Measurements from ENCODE around the gene EFCAB3. TPM values are rescaled to one million over a fixed set of nuclear protein-coding genes. Genes with fewer than 3 reads are reported as not detected.
A peak's percentile ranks its signal among the peaks of the same experiment; 100 is the strongest.
"Not testable (repeated sequence)": the region's sequence is repeated elsewhere in the genome, so short reads cannot be mapped to it uniquely, and the experiment has no call there.

EFCAB3 gene
- not detected in 2 replicates for total RNA-seq (2014; rRNA removed; shearing (Covaris generic); ENCODE audit: low replicate concordance)

DNA sequence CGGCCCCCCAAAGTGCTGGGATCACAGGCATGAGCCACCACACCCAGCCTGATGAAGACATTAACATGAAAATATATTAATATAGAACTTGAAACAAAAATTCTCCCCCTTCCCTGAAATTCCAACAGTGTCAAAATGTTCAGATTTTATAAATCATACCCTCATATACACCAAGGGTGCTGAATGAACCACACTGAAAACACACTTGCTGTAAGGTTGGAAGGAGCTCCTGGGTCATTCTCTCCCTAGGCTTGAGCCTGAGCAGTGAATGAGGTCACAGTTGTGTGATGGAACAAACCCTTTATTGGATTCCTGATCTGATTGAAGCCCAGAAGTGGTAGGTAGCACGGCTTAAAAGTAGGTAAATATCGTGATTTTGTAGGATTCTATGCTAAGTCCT, at the start of gene EFCAB3:
Gene EFCAB3, plus strand, starts transcription at position 301 of the 400 bp plus-strand sequence. CDS start 2,427 bp downstream, outside the sequence.
- no peak for DNase-seq (ENCODE audit: low read depth)
- in situ Hi-C loops (cut with HindIII; ENCODE audit: low pct_unique_long_range_greater_than_20kb, low sequenced_read_pairs): no loop called here

DNA sequence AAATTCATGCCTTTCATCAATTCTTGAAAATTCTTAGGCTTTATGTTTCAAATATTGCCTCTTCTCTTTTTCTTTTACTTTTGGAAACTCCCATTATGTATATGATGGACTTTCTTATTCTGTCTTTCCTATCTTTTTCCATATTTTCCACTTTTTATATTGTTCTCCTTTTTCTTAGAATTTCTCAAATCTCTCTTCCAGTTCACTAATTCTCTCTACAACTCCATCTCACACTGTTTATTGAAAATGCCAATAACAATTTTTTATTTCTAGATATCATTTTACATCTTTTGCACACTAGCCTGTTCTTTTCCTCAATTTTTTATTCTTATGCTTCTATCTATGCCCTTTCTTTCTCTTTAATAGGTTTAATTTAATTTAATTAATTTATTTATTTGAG, 43.8 kb upstream of the EFCAB3 start:
- in situ Hi-C loops (cut with HindIII; ENCODE audit: low pct_unique_long_range_greater_than_20kb, low sequenced_read_pairs): no loop called here
- no peak for DNase-seq (ENCODE audit: low read depth)

DNA sequence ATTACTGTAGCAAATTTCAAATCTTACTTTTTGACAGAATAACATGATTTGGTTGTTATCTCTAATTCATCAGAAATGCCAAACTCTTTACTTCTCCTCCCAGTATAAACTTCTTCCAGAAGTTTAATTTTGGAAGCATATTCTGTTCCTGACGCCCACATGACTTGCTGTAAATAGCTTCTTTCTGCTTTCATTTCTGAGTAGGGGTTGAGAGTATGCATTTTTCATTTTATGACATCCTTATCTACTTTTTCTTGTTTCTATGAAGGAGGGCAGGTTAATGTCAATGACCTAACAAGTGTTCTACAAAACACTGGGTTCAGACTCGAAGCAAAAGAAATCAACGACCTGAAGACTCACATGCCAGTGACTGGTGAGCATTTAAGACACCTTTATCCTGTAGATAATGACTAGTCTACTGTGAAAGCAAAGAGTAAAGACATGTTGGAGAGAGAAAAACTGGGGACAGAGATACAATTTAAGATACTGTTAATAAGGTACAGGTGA, 36.5 kb upstream of the EFCAB3 start:
- in situ Hi-C loops (cut with HindIII; ENCODE audit: low pct_unique_long_range_greater_than_20kb, low sequenced_read_pairs): no loop called here
- DNase-seq (ENCODE audit: low read depth): no peak

DNA sequence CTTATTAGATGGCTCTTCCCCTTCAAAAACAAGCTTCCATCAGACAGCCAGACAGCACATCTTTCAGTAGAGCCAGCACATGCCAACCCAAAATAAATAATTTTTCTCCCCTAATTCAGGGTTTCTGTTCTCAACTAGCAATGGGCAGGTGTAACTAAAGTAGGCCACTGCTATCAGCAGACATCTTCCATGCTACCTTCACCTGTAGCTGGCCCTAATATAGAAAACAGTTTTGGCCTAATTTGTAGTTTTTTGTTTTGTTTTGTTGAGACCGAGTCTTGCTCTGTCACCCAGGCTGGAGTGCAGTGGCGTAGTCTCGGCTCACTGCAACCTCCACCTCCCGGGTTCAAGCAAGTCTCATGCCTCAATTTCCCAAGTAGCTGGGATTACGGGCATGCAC, 29.2 kb upstream of the EFCAB3 start:
- no peak for DNase-seq (ENCODE audit: low read depth)
- in situ Hi-C loops (cut with HindIII; ENCODE audit: low pct_unique_long_range_greater_than_20kb, low sequenced_read_pairs): no loop called here

DNA sequence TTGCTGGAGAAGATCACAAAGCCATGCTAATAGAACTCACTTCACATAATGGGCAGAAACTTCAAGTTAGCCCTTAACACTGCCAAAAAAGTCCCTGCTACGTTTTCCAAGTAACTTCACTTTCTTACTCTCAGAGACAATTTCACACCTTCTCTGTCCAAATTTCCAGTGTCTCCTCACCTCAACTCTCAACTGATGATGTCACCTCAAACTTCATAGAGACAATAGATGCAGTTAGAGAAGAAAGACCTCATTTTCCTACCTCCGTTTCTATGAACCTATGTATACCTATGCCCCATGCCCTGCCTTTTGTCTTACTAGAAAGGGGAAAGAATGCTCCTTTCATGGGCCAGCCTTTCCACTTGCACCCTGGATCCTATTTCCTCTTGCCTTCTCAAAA, 14.2 kb upstream of the EFCAB3 start:
- no peak for DNase-seq (ENCODE audit: low read depth)
- in situ Hi-C loops (cut with HindIII; ENCODE audit: low pct_unique_long_range_greater_than_20kb, low sequenced_read_pairs): no loop called here

DNA sequence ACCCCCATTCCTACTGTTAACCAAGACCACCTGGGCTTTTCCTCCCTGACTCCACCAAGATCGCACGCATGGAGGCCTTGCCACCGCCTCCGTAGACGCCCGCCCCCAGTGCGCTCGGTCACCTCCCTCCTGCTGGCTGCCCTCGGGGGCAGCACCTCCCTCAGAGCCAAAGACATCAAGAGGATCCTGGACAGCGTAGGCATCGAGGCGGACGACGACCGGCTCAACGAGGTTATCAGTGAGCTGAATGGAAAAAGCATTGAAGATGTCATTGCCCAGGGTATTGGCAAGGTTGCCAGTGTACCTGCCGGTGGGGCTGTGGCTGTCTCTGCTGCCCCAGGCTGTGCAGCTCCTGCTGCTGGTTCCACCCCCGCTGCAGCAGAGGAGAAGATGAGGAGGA, 1.2 kb downstream of the EFCAB3 start:
- DNase-seq (ENCODE audit: low read depth): no peak
- in situ Hi-C loops (cut with HindIII; ENCODE audit: low pct_unique_long_range_greater_than_20kb, low sequenced_read_pairs): no loop called here

DNA sequence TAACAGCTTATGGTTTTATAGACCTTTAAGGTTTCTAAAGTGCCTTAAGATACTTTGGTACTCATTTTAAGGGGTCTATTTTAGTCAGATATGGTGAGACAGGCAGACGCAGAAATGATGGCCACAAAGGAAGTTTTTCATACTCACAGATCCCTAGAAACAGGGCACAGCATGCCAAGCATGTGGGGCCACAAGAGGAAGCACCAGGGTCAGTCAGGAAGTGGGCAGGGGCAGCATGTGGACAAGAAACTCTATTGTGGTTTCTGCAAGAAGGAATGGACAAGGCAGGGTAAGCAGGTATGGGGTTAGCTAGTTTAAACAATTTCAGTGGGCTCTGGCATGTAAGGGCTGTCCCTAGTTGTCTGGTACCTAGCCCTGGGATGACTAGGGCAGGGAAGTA, 8.5 kb downstream of the EFCAB3 start:
- no peak for DNase-seq (ENCODE audit: low read depth)
- in situ Hi-C loops (cut with HindIII; ENCODE audit: low pct_unique_long_range_greater_than_20kb, low sequenced_read_pairs): no loop called here

DNA sequence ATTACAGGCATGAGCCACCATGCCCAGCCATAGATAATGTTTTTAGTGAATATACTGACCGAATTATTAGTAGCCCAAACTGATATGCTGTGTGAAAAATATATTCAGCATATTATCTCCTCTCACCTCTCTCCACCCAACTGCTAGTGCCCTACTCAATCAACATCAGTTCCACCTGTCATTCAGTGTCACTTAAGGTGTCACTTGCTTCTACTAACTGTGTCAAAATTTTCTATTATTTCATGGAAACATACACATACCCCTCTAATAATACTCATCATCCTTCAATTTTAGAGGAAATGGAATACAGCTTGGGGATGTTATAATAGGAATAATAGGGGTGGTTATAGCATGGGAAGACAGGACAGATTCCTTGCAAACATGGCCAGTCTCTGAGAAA, 12.6 kb downstream of the EFCAB3 start:
- DNase-seq (ENCODE audit: low read depth): no peak
- in situ Hi-C loops (cut with HindIII; ENCODE audit: low pct_unique_long_range_greater_than_20kb, low sequenced_read_pairs): no loop called here

DNA sequence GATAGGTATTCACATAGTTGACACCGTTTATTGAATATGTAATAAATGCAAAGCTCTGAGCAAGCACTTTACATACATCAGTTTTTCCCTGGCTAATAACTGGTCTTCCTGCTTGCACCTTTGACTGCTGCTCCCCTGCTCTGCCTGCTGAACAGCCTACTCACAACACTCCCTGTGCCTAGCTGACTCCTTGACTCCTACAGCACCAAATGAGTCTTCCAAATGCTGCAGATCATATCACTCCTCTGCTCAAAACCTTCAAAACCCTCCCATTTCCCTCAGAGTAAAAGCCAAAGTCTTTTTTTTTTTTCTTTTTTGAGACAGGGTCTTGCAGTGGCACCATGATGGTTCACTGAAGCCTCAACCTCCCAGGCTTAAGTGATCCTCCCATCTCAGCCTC, 18.5 kb downstream of the EFCAB3 start:
- in situ Hi-C loops (cut with HindIII; ENCODE audit: low pct_unique_long_range_greater_than_20kb, low sequenced_read_pairs): no loop called here
- DNase-seq (ENCODE audit: low read depth): no peak

DNA sequence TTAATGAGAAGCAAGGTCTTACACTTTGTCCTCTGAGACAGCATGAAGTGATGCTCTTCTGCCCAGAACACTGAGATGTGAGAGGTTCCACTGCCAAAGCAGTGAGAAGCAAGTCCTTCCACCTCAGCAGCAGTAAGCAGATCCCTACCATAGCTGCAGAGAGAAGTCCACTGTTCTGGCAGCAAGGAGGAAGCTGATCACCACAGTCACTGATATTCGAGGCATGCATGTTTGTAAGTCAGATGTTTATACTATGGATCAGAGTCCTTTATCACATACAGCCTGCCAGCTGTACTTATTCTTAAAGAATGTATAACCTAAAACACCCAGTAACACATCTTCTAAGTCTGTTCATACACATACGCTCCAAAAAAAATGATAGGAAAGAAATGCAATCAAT, 25.1 kb downstream of the EFCAB3 start:
- no peak for DNase-seq (ENCODE audit: low read depth)

DNA sequence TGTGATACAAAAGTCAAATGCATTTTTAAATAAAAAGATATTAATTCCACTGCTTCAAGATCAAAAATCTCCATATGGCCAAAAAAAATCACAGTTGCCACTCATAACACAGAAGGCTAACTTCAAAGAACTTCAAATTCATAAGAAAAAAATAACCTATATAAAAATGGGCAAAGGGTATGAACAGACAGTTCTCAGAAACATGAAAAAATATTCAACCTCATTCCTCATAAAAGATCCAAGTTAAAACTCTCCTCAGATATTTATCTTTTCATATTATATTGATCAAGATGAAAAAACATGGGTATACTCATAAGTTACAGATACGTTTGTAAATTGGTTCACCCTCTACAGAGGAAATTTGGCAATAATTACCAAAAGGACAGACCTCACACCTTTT, 32.7 kb downstream of the EFCAB3 start:
- in situ Hi-C loops (cut with HindIII; ENCODE audit: low pct_unique_long_range_greater_than_20kb, low sequenced_read_pairs): not testable (repeated sequence)

More for the DNA sequence above, 25.1 kb downstream of the EFCAB3 start:
- in situ Hi-C loops (cut with HindIII; ENCODE audit: low pct_unique_long_range_greater_than_20kb, low sequenced_read_pairs): no loop called here

DNA sequence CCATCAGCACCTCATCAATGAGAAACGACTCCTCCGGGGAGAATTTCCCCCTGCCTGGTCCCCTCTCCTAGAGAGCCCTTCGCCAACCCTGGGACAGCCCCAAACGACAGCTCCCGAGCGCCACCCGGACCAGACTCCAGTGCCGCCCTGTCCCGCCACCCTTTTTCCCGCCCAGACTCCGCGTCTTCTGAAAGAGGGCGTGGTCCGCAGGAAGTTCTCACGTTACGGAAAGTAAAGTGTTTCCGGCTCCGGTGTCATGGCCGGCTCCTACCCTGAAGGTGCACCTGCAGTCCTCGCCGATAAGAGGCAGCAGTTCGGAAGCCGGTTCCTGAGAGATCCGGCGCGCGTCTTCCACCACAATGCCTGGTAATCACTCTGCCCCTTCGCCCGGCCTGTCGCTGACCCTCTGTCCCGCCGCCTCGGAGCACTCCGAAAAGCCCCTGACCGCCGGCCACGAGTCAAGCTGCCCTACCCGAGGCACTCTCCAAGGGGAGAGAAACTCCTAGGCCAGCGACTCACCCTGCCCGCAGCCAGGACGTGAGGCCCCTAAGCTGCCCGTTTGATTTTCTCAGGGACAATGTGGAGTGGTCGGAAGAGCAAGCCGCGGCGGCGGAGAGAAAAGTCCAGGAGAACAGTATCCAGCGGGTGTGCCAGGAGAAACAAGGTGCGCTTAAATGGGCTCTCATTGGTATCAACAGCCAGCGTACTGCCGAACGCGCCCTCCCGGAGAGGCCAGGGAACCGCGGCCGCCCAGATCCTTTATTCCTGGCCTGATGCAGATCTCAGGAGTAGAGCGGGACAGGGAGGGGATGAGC, 43.5 kb downstream of the EFCAB3 start, which contains the start of gene METTL2A:
Gene METTL2A, plus strand, starts transcription at position 251 of the 815 bp plus-strand sequence. Its CDS starts 6 bp downstream, at position 257.
- in situ Hi-C loops (cut with HindIII; ENCODE audit: low pct_unique_long_range_greater_than_20kb, low sequenced_read_pairs): not testable (repeated sequence)
- peak; percentile 90 for DNase-seq (ENCODE audit: low read depth)

More for the DNA sequence above, 32.7 kb downstream of the EFCAB3 start:
- not testable (repeated sequence) for DNase-seq (ENCODE audit: low read depth)

DNA sequence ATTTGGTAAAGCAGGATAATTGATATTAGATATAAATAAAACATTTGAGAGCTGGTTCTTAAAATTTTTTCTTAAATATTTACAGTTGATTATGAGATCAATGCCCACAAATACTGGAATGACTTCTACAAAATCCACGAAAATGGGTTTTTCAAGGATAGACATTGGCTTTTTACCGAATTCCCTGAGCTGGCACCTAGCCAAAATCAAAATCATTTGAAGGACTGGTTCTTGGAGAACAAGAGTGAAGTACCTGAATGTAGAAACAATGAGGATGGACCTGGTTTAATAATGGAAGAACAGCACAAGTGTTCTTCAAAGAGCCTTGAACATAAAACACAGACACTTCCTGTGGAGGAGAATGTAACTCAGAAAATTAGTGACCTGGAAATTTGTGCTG, 45.9 kb downstream of the EFCAB3 start:
- in situ Hi-C loops (cut with HindIII; ENCODE audit: low pct_unique_long_range_greater_than_20kb, low sequenced_read_pairs); DNase-seq (ENCODE audit: low read depth): not testable (repeated sequence)

DNA sequence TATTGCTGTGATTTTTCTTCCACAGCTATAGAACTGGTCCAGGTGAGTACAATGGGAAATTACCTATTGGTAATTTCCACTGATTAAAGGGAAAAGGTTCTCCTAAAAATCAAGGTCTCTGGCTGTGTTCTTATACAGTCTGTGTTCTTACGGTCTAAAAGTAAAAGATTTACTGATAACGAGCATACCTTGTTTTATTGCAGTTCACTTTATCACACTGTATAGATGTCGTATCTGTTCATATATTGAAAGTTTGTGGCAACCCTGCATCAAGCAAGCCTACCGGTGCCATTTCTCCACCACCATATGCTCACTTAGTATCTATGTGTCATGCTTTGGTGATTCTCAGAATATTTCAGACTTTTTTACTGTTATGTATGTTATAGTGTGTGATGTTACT, 54.9 kb downstream of the EFCAB3 start:
- DNase-seq (ENCODE audit: low read depth); in situ Hi-C loops (cut with HindIII; ENCODE audit: low pct_unique_long_range_greater_than_20kb, low sequenced_read_pairs): not testable (repeated sequence)

DNA sequence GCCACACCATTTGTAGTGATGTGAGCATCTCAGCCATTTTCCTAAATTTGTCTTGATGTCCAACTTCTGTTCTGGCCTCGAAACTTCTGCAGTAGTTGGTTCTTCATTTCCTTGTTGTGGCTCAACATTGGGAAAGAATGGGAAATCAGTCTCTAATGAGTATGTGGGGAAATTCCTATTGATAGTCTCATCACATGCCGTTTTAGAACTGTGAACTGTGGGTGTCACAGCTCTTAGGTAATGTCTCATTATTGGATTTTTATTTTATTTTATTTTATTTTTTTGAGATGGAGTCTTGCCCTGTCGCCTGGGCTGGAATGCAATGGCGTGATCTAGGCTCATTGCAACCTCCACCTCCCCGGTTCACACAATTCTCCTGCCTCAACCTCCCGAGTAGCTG, 60.8 kb downstream of the EFCAB3 start:
- DNase-seq (ENCODE audit: low read depth); in situ Hi-C loops (cut with HindIII; ENCODE audit: low pct_unique_long_range_greater_than_20kb, low sequenced_read_pairs): not testable (repeated sequence)

DNA sequence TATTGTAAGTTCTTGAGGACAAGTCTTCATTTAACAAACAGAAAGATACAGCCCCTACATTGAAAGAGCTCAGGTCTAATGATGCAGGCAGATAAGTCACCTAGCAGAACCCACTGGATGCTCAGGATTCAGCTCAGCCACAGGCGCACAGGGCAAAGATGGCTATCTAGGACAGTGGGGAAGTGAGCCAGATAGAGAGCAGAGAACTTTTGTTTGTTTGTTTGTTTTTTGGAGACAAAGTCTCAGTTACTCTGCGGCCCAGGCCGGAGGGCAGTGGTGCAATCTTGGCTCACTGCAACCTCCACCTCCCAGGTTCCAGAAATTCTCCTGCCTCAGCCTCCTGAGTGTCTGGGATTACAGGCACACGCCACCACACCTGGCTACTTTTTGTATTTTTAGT, 63.7 kb downstream of the EFCAB3 start:
- no peak for DNase-seq (ENCODE audit: low read depth)
- in situ Hi-C loops (cut with HindIII; ENCODE audit: low pct_unique_long_range_greater_than_20kb, low sequenced_read_pairs): no loop called here

DNA sequence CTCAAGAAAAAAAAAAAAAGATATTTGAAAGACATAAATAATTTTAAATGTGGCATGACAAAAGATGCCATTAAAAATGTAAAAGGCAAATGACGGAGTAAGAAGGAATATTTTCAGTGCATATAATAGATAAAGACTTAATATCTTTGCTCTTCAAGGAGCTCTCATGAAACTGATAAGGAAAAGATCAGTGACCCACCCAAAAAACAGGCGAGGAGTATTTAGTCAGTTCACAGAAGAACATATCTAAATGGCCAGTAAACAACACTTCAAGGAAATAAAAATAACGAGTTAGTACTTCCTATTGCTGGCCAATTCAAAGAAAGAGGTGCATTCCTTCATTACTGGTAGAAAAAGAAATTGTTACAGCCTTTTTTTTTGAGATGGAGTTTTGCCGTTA, 65.4 kb downstream of the EFCAB3 start:
- DNase-seq (ENCODE audit: low read depth); in situ Hi-C loops (cut with HindIII; ENCODE audit: low pct_unique_long_range_greater_than_20kb, low sequenced_read_pairs): not testable (repeated sequence)

DNA sequence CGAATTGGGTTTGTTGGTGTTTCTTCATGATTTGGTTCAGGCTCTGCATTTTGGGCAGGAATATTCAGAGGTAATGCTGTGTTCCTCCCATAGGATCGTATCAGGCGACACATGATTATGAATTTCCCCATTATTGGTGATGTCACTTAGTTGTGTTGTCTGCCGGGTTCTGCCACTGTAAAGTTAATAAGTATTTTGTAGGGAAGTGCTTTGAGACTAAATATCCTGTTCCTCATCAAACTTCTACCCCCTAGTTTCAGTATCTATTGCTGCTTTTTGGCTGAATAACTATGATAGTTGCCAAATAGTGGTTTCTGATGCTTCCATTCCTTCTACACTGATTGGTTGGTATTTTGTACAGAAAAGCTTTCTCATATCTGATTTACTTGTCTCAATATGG, 71.8 kb downstream of the EFCAB3 start:
- in situ Hi-C loops (cut with HindIII; ENCODE audit: low pct_unique_long_range_greater_than_20kb, low sequenced_read_pairs): not testable (repeated sequence)

DNA sequence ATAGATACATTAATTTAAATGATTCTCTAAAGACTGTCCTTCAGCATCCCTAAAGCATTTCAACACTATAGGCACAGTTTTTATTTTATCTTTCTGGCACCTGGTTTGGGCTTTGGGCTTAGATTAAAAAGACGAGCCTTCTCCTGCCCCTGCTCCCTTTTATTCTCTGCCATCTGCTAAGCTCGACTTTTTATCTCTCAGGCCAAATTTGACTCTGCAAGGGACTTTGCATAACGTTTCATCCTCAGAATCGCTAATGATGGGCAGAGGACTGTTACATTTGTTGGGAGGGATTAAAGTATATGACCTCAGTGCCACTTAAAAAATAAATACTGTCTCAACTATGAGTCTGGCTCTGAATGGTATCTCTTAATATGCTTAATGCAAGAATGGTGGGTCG, 72.7 kb downstream of the EFCAB3 start:
- in situ Hi-C loops (cut with HindIII; ENCODE audit: low pct_unique_long_range_greater_than_20kb, low sequenced_read_pairs); DNase-seq (ENCODE audit: low read depth): not testable (repeated sequence)

More for the DNA sequence above, 71.8 kb downstream of the EFCAB3 start:
- not testable (repeated sequence) for DNase-seq (ENCODE audit: low read depth)

DNA sequence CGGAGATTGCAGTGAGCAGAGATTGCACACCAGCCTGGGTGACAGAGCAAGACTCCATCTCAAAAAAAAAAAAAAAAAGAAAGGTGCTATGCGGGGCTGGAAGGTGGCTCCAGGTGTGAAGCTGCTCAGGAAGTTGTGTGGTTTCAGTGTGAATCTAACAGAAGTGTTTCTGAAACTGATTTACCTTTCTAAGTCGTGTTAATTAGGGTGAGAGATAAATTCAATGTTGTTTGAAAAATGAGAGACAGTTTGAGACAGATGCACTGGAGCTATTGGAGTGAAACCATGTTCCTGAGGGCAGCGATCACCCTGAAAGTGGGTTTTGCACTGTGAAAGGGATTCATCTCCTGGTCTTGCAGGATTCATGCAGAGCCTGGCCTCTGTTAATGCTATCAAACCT, 73.3 kb downstream of the EFCAB3 start:
- DNase-seq (ENCODE audit: low read depth); in situ Hi-C loops (cut with HindIII; ENCODE audit: low pct_unique_long_range_greater_than_20kb, low sequenced_read_pairs): not testable (repeated sequence)

Measured in Caki2 (cell line).